Nephron progenitor cell (in vitro differentiated cells): ENCODE measurements around the gene MAJIN.

Experiments
- DNase-seq: peaks from one replicate; pipeline ENCODE4 v3.0.0; 2021
- H3K27ac Mint-ChIP-seq: 2 replicates; pipeline ENCODE4 v1.8.0; 2021; ENCODE audit warnings: mild to moderate bottlenecking, moderate library complexity, mixed read lengths
- H3K27me3 Mint-ChIP-seq: 2 replicates; pipeline ENCODE4 v1.8.0; 2021; ENCODE audit warnings: mild to moderate bottlenecking, low read depth, mixed read lengths; ENCODE audit not compliant: poor library complexity
- H3K36me3 Mint-ChIP-seq: 2 replicates; pipeline ENCODE4 v1.8.0; 2021; ENCODE audit warnings: low read depth, mixed read lengths
- H3K4me1 Mint-ChIP-seq: 2 replicates; pipeline ENCODE4 v1.8.0; 2021; ENCODE audit warnings: mixed read lengths
- H3K4me3 Mint-ChIP-seq: 2 replicates; pipeline ENCODE4 v1.8.0; 2021; ENCODE audit warnings: mild to moderate bottlenecking, moderate library complexity, mixed read lengths
- H3K9me3 Mint-ChIP-seq: 2 replicates; pipeline ENCODE4 v1.8.0; 2021; ENCODE audit warnings: mild to moderate bottlenecking, moderate library complexity, mixed read lengths
- TF ChIP-seq, protein P1 (sequence below): fragments of 200-600 bp; sonication (generic); IDR thresholded peaks from 2 replicates; pipeline ENCODE4 v1.5.0; 2021; ENCODE audit warnings: antibody characterized with exemption

MAJIN gene

DNA sequence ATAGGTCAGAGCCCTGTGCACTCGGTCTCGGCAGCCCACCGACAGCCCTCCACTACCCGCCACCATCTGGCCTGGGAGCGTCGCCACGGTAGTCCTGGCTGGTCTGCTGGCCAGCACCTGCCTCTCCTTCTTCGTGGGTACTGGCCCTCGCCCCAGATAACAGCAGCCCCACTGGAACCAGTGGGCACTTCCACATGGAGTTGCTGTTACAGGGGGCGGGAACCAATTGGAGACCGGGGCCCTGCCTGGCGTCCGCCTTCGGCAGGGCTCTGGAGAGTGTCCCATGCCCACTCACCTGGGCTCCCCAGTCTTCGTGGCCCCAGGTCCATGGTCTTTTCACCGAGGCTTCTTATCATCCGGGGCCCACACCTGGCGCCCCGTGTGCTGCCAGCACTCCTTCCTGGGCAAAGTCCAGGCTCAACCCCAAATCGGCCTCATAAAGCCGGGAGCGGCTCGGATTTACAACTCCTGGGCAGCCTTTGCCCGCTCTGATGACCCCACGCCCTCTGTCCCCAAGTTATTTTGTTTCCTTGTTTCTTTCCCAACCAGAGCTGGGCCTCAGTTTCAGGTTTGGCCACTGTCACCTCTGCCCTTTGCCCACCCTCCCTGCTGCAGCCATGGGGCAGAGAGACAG lies 80.6 kb downstream of the MAJIN start:
- H3K4me3 Mint-ChIP-seq, result no peak overlapping the region
- no peaks in the 10 kb centered on the region for H3K36me3 Mint-ChIP-seq
- H3K4me1 Mint-ChIP-seq, result peaks cover 46% of the 10 kb centered on the region
- H3K27me3 Mint-ChIP-seq, result peaks cover 3% of the 10 kb centered on the region
- TF ChIP-seq, protein P1, sequence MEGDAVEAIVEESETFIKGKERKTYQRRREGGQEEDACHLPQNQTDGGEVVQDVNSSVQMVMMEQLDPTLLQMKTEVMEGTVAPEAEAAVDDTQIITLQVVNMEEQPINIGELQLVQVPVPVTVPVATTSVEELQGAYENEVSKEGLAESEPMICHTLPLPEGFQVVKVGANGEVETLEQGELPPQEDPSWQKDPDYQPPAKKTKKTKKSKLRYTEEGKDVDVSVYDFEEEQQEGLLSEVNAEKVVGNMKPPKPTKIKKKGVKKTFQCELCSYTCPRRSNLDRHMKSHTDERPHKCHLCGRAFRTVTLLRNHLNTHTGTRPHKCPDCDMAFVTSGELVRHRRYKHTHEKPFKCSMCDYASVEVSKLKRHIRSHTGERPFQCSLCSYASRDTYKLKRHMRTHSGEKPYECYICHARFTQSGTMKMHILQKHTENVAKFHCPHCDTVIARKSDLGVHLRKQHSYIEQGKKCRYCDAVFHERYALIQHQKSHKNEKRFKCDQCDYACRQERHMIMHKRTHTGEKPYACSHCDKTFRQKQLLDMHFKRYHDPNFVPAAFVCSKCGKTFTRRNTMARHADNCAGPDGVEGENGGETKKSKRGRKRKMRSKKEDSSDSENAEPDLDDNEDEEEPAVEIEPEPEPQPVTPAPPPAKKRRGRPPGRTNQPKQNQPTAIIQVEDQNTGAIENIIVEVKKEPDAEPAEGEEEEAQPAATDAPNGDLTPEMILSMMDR, result no peak
- no peak overlapping the region for H3K27ac Mint-ChIP-seq
- no peak for DNase-seq
- no peaks in the 10 kb centered on the region for H3K9me3 Mint-ChIP-seq

DNA sequence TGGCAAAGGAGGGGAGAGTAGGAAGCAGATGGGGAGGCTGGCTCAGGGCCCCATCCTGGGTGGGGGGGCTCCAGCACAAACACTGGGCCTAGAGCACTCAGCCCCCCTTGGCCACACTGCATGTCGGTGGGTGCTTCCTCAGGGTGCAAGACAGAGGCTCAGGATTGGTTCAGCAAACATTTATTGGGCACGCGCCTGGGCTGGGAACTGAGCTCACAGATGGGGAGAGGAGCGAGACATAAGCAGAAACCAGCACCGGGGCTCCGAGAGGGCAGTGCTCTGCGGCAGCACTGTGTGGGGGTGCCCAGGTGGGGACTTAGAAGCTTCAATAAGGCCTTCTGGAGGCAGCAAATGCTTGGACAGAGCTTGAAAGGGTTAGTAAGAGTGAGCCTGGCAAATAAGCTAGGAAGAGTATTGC lies 81.4 kb downstream of the MAJIN start:
- H3K36me3 Mint-ChIP-seq, result no peaks in the 10 kb centered on the region
- DNase-seq, result no peak
- H3K27ac Mint-ChIP-seq, result no peak overlapping the region
- TF ChIP-seq, protein P1, result no peak
- no peaks in the 10 kb centered on the region for H3K9me3 Mint-ChIP-seq
- H3K4me3 Mint-ChIP-seq, result no peak overlapping the region
- peaks cover 3% of the 10 kb centered on the region for H3K27me3 Mint-ChIP-seq
- H3K4me1 Mint-ChIP-seq, result peaks cover 46% of the 10 kb centered on the region

DNA sequence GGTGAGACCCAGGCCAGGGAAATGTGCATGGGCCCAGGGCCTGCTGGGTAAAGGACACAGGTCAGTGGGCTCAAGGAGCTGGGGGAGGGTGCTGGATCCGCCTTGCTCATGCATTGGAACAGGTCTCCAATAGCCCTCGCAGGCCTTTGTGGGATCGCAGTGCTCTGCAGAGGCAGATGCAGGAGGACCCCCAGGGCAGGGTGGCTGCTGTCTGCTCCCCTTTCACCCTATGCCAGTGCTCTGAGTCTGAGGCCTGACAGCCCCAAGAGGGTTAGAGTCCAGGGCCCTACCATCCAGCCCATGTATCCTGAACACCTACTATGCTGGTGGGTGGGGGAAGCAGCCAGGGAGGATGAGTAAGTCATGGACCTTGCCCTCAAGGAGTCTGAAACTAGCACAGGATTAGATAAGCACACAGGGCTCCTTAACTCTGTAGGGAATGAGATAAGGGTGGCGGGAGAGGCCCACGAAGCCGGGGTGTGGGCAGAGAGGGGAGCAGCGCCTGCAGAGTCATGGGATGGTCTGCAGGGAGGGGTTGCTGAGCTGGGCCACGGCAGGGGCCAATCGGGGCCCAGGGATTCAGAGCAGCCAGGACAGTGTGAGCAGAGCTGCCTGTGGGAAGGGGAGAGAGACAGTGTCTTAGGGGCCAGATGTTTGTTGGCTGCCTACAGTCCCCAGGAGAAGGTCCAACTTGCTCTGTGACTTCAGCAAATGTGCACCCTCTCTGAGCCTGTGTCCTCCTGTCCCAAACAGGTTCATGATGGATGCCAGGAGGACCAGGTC lies 83.0 kb downstream of the MAJIN start:
- Mint-ChIP-seq H3K27ac (peak overlapping the region; percentile 98), H3K36me3 (no peaks in the 10 kb centered on the region), H3K9me3 (no peaks in the 10 kb centered on the region), H3K4me1 (peaks cover 52% of the 10 kb centered on the region), H3K27me3 (peaks cover 7% of the 10 kb centered on the region), H3K4me3 (peak overlapping the region; percentile 8)
- TF ChIP-seq, protein P1, result no peak
- no peak for DNase-seq

DNA sequence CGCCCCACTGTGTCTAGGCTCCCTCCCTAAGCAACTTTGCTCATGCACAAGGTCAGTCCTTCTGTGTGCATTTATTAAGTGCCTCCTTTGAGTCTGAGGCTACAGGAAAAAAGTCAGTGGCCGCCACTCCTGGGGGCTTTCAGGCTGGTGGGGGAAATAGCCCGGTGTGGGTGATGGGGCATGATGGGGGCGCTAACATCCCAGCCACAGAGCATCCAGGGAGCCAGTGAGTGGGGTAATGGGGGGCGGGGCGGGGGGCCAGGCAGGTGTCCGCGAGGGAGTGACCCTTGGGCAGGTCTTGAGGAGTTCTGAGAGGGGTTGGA lies 83.5 kb downstream of the MAJIN start:
- peaks cover 54% of the 10 kb centered on the region for H3K4me1 Mint-ChIP-seq
- TF ChIP-seq, protein P1, result no peak
- no peaks in the 10 kb centered on the region for H3K9me3 Mint-ChIP-seq
- H3K27me3 Mint-ChIP-seq, result peaks cover 10% of the 10 kb centered on the region
- no peaks in the 10 kb centered on the region for H3K36me3 Mint-ChIP-seq
- H3K27ac Mint-ChIP-seq, result peak overlapping the region; percentile 86
- no peak for DNase-seq
- no peak overlapping the region for H3K4me3 Mint-ChIP-seq
